Activated T-helper 2 cell treated with anti-CD3 and anti-CD28 coated beads, Interferon-gamma antibody, Interleukin-2, Interleukin-4, amounts not matched to agents 10 μg/mL and 5 μg/mL and 100 μg/mL, durations not matched to agents 14 hours and 24 hours and 36 hours (primary cell): ENCODE measurements around the gene SCUBE3. TPM values are rescaled to one million over a fixed set of nuclear protein-coding genes. Genes with fewer than 3 reads are reported as not detected.

Experiments used
- DNase-seq: peaks from one replicate; pipeline ENCODE4 v3.0.0; 2021; ENCODE audit warnings: low spot score
- H3K27ac Mint-ChIP-seq: one replicate; pipeline ENCODE4 v1.8.0; 2021; ENCODE audit warnings: mixed read lengths
- H3K27me3 Mint-ChIP-seq: one replicate; pipeline ENCODE4 v1.8.0; 2021; ENCODE audit warnings: low read depth, mixed read lengths
- H3K36me3 Mint-ChIP-seq: one replicate; pipeline ENCODE4 v1.8.0; 2021; ENCODE audit warnings: low read depth, mixed read lengths
- H3K4me1 Mint-ChIP-seq: one replicate; pipeline ENCODE4 v1.8.0; 2021; ENCODE audit warnings: low read depth, mixed read lengths
- H3K4me3 Mint-ChIP-seq: one replicate; pipeline ENCODE4 v1.8.0; 2021; ENCODE audit warnings: low read depth, mild to moderate bottlenecking, moderate library complexity, mixed read lengths
- H3K9me3 Mint-ChIP-seq: one replicate; pipeline ENCODE4 v1.8.0; 2021; ENCODE audit warnings: mixed read lengths
- intact Hi-C: fragments of 100-400 bp; cut with micrococcal nuclease; formaldehyde crosslinking; loops from one replicate; pipeline ENCODE4 v1.15.1; 2023
- total RNA-seq: library from RNA; stranded (reverse); gene quantifications from 2 replicates; pipeline ENCODE4 v1.2.3, GENCODE V29; 2022

Gene SCUBE3
- total RNA-seq, 1 donor from 2014 or later, result not detected

DNA sequence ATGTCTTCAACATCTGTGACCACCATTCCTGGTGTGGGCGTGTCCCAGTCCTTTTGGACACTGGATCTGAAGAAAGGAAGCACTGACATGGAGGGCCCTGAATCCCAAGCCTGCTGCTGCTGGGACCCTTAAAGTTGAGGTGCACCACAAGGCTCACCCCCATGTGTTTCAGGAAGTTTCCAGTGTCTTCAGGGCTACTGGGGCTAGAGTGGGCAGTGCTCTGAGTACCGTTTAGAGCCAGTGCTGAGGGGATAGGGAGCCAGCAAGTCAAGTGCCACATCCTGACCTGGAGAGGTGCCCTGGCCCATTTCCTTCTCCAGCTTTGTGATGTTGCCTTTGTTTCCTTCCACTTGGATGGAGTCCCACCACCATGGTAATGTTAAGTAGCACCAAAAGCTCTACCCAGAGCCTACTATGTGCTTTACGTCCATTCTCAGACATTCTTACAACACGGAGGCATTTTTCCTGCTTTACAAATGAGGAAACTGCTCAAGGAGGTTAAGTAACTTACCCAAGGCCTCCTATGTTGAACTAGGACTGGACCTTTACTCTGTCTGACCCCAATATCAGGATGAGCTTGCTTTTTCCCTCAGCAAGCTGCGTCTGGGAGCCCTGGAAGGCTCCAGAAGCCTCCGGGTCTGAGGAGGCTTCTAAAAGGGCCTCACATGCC is 83.3 kb downstream of the SCUBE3 start:
- H3K36me3 Mint-ChIP-seq, result peaks cover 56% of the 10 kb centered on the region

DNA sequence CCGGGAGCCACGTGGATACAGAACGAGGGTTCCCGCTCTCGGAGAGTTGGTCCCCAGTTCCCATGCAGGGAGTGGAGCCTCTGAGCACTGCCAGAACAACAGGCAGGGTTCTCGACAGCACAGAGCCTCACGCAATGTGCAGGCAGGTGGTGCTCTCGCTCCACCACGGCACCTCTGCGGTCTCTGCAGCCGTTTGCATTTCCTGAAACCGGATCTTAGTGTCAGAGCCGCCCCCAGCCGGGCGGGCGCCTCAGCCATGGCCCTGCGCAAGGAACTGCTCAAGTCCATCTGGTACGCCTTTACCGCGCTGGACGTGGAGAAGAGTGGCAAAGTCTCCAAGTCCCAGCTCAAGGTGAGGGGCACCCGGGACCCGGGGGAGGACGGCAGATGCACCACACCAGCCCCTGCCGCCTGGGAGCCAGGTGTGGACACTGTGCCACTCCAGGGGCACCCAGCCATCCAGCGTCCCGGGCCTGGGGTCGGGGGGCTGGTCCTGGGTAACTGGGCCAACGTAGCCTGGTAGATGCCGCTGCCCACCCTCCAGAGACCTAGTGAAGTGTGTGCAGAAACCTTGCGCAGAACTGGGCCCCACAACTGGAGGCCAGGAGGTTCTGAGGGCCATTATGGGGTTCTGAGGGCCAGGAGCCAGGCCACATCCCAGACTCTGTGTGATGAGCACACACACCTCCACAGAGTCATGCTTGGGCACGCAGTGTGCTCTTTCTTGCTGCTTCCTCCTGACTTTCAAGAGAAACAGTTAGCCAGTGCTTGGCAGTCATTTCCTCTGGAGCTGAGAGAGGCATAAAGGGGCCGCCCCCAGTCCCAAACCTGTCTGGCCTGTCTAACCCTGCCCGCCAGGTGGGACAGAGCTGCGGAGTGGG is 84.1 kb downstream of the SCUBE3 start, which contains the start of gene DEF6:
TSS of gene DEF6 (plus strand) at position 218 of the 881 bp plus-strand sequence. CDS start at position 257, 39 bp downstream.
- Mint-ChIP-seq H3K9me3 (no peaks in the 10 kb centered on the region), H3K27ac (peak within 1 kb of the TSS; percentile 87), H3K27me3 (no peaks in the 10 kb centered on the region), H3K36me3 (peaks cover 51% of the 10 kb centered on the region), H3K4me1 (peaks cover 38% of the 10 kb centered on the region), H3K4me3 (peak within 1 kb of the TSS; percentile 79)
- intact Hi-C loops, result loop anchor here (1.0 kb wide), 3 partner anchors 29 to 151 kb away; partner anchors contain the start of gene PPARD
- peak; percentile 85 for DNase-seq

More for the DNA sequence above, 83.3 kb downstream of the SCUBE3 start:
- Mint-ChIP-seq H3K27me3 (no peaks in the 10 kb centered on the region), H3K27ac (peak overlapping the region; percentile 87), H3K9me3 (no peaks in the 10 kb centered on the region), H3K4me1 (peaks cover 36% of the 10 kb centered on the region), H3K4me3 (peak overlapping the region; percentile 79)
- intact Hi-C loops, result loop anchor here (1.0 kb wide), 3 partner anchors 30 to 152 kb away; partner anchors contain the start of gene PPARD
- DNase-seq, result no peak

DNA sequence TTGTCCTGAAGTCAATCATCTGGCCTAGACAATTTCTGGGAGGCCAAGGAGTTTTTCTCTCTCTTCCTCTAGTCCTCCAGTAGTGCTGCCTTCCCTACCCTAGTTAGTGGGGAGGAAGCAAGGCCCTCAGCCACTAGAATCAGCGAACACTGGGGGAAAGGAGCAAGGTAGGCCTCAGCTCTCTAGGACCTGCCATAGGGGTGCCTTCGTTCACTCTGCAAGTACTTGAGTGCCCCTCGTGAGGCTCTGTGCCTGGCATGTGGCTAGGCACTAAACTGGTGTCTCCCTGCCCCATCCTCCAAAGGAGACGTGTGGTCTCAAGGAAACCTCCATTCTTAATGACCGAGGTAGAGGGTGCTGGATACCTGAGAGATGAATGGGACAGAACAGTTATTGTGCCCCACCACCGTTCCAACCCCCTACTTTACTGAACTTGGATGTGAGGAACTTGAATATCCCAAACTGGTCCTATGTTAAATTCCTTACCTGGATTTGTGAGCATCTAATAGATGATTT is 84.9 kb downstream of the SCUBE3 start:
- Mint-ChIP-seq H3K27ac (peak overlapping the region; percentile 87), H3K4me1 (peaks cover 45% of the 10 kb centered on the region), H3K4me3 (peak overlapping the region; percentile 79), H3K27me3 (no peaks in the 10 kb centered on the region), H3K9me3 (no peaks in the 10 kb centered on the region), H3K36me3 (peaks cover 57% of the 10 kb centered on the region)
- intact Hi-C loops, result no loop called here
- DNase-seq, result no peak

- H3K9me3 Mint-ChIP-seq, result no peaks in the 10 kb centered on the region
- peak overlapping the region; percentile 90 for H3K27ac Mint-ChIP-seq
- intact Hi-C loops, result loop anchor here (5.0 kb wide), 1 partner anchor 433 kb away; no protein-coding TSS in a partner anchor
- H3K27me3 Mint-ChIP-seq, result no peaks in the 10 kb centered on the region
- DNase-seq, result no peak
- H3K4me1 Mint-ChIP-seq, result peaks cover 49% of the 10 kb centered on the region
- peaks cover 59% of the 10 kb centered on the region for H3K36me3 Mint-ChIP-seq
- peak overlapping the region; percentile 79 for H3K4me3 Mint-ChIP-seq
Measured at GRCh38 chr6:35299674-35300073, 85.9 kb downstream of the SCUBE3 start.

DNA sequence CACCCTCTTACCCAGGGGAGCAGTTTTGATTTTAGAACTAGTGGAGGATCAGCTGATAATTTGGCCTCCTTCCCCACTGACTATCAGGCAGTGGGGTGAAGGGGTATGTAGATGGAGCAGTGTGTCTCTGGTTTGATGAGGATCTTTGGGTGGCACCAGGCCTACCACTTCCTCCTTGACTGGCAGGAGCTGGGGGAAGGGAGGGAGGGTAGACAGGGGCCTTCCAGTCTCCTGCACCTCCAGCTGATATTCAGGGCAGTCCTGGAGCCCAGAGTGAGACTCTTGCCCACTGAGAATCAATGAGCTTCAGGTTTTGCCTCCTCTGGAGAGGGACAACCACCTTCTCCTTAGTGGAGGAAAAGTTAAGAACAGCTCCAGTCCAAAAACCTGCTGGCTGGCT is 87.1 kb downstream of the SCUBE3 start:
- no peak for DNase-seq
- Mint-ChIP-seq H3K9me3 (no peaks in the 10 kb centered on the region), H3K4me3 (peak overlapping the region; percentile 79), H3K27me3 (no peaks in the 10 kb centered on the region), H3K36me3 (peaks cover 48% of the 10 kb centered on the region), H3K4me1 (peaks cover 50% of the 10 kb centered on the region), H3K27ac (peak overlapping the region; percentile 90)
- intact Hi-C loops, result loop anchor here (5.0 kb wide), 1 partner anchor 431 kb away; no protein-coding TSS in a partner anchor

Other genes with a start within 250 kb of the SCUBE3 start
- not detected in 2 replicates for gene TCP11, start 72.6 kb upstream of the SCUBE3 start, total RNA-seq
- 37.5 and 39.8 TPM in 2 replicates for gene ZNF76, start 45.8 kb downstream of the SCUBE3 start, total RNA-seq
- gene DEF6, start 83.9 kb downstream of the SCUBE3 start, total RNA-seq, result 120 and 121 TPM in 2 replicates
- 27.1 and 29.1 TPM in 2 replicates for gene PPARD, start 128.6 kb downstream of the SCUBE3 start, total RNA-seq
- gene FANCE, start 238.4 kb downstream of the SCUBE3 start, total RNA-seq, result 20.6 and 21.1 TPM in 2 replicates